GM19043 (cell line): ENCODE results near the gene MSMO1.

Experiments used
- ATAC-seq: cut with Tn5 transposase; IDR thresholded peaks from one replicate; pipeline ENCODE4 v1.9.1; 2021; ENCODE audit warnings: low read depth; ENCODE audit not compliant: unreplicated experiment

MSMO1 gene

DNA sequence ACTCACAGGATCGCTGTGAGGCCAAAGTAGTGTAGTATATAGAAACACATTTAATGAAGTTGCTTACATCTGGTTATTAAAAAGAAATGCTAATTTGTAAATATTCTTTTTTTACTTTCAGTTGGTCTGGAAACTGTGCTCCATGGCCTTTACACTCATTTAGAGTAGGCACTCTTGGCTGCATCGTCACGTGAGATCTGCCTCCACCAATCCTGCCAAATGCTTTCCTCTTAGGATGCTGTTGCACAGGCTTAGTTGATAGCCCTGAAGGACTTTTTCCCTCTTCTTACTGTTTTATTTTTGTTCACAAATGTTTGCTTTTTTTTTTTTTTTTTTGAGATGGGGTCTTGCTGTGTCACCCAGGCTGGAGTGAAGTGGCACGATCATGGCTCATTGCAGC is 57.7 kb downstream of the MSMO1 start:
- ATAC-seq, result no peak

- ATAC-seq, result no peak
Observed at GRCh38 chr4:165386328-165386727, 58.9 kb downstream of the MSMO1 start.

DNA sequence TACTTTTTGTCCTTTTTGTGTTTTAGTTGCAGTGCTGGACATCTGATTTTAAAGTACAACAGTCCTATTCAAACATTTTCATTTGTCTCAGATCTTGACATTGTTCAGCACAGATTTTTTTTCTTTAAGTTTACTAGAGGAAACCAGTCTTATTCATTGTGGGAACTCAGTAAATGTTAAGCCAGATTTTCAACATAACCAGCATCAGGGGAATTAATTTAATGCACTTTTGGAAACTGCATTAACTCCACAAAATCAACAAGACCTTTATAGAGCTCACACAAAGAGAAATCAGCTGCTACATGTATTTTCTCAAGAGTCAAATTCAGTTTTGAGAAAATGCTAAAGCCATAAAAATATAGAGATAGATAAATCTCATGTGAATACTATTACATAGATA is 61.3 kb downstream of the MSMO1 start:
- ATAC-seq, result no peak
